Medulla oblongata (tissue), 1 donor: Measurements from ENCODE around the gene CAPN6.

Experiments used
- DNase-seq: peaks from one replicate; pipeline ENCODE4 v3.0.0-alpha.2; 2015; ENCODE audit errors: extremely low spot score

Gene CAPN6

GRCh38 chrX:111200327-111200726 lies 70.0 kb downstream of the CAPN6 start:
- DNase-seq = no peak

- no peak for DNase-seq
Measured at GRCh38 chrX:111199505-111199904, 70.8 kb downstream of the CAPN6 start.
